Measurements from ENCODE around the gene ADGRG2. TPM values are rescaled to one million over a fixed set of nuclear protein-coding genes. Genes with fewer than 3 reads are reported as not detected.
A peak's percentile ranks its signal among the peaks of the same experiment; 100 is the strongest.

ADGRG2 gene
- total and polyA plus RNA-seq, 2 of the 13 experiments (the other 11 are each of a cell fraction or from before 2014, with no cell fraction given): not detected

DNA sequence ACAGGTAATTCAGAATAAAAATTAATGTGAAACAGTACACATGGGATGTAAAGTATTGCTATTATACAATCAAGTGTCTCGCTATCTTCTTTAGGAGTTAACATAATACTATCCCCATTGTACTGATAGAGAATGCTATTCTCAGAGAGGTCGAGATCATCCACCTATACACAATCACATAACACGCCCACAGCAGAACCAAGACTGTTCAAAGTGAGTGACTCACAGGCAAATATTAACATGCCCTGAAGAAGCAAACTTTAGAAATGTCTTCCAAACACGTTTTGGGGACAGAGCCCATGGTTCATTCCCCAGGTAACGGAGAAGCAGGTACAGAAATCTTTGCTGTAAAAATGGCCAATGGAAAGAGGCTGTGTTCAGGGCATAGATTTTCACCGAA lies 88.2 kb downstream of the ADGRG2 start:
- WGBS (ENCODE audit: low lambda C conversion rate): 53% methylated on average over 6 of the region's 6 CpGs
- Histone ChIP-seq H3K79me2 (ENCODE audit: insufficient read depth, low read length) (no peaks in the 10 kb centered on the region), H3K9ac (ENCODE audit: insufficient read depth, low read depth, low read length) (no peak overlapping the region), H3K4me1 (ENCODE audit: insufficient read depth, low read length) (no peaks in the 10 kb centered on the region), H3K27ac (ENCODE audit: extremely low read length, insufficient read depth, low read length) (no peak overlapping the region), H4K20me1 (ENCODE audit: insufficient read depth, low read length) (no peaks in the 10 kb centered on the region), H3K4me2 (ENCODE audit: low read depth, low read length) (no peak overlapping the region), H2AFZ (ENCODE audit: low read length) (no peak overlapping the region), H3K4me3 (replicated peaks in 1 of 3; ENCODE audit: insufficient read depth in 1 of 3, low read depth in 2 of 3, low read length in 3 of 3) (no peak overlapping the region), H3K9me3 (ENCODE audit: low read length) (no peaks in the 10 kb centered on the region), H3K27me3 (ENCODE audit: control insufficient read depth in 1 of 2, insufficient read depth in 2 of 2, low read length in 2 of 2) (no peaks in the 10 kb centered on the region), H3K36me3 (replicated peaks in 1 of 2; ENCODE audit: control insufficient read depth in 1 of 2, insufficient read depth in 2 of 2, low read length in 2 of 2) (no peaks in the 10 kb centered on the region)
- no peak for ATAC-seq
- ChIA-PET POLR2A (no interaction called here), CTCF (ENCODE audit: low intra/inter-chr PET ratio, low total read pairs) (no interaction called here)
- in situ Hi-C loops (cut with HindIII; ENCODE audit: extremely low pct_ligation_motif_present, low pct_unique_long_range_greater_than_20kb): no loop called here
- no peak for TF ChIP-seq ZMYM2 (CRISPR knock-in tag; IDR thresholded peaks at IDR 0.05)
- intact Hi-C loops (cut with micrococcal nuclease; ENCODE audit: unreplicated experiment): no loop called here
- peak; percentile 53 for FAIRE-seq
- no peak for DNase-seq (ENCODE audit: low spot score)
- no TSS peak for BruUV-seq (replicated peaks)

DNA sequence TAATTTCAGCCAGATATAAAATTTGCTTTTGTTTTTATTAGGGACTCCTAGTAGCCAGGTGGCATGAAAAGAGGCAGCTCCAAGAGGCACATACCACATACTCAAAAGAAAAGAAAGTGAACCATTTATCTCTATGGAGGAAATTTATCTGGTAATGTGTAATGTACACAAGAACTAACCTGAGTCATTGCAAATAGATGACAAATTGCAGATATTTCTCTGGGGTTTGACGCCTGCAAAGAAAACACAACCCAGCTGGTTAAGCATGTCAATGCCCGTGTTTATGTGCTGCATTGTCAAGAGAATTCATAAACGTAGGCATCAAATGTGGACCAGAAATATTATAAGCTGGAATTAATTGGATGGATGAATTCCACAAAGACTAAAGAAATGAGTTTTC lies 91.5 kb downstream of the ADGRG2 start:
- ChIA-PET CTCF (ENCODE audit: low intra/inter-chr PET ratio, low total read pairs) (no interaction called here), POLR2A (no interaction called here)
- no peaks in the 10 kb centered on the region for H3K79me2 ChIP-seq (ENCODE audit: insufficient read depth, low read length)
- H3K27me3 ChIP-seq (ENCODE audit: control insufficient read depth in 1 of 2, insufficient read depth in 2 of 2, low read length in 2 of 2): no peaks in the 10 kb centered on the region
- H3K4me2 ChIP-seq (ENCODE audit: low read depth, low read length): no peak overlapping the region
- H3K9me3 ChIP-seq (ENCODE audit: low read length): no peaks in the 10 kb centered on the region
- H3K4me3 ChIP-seq (replicated peaks in 1 of 3; ENCODE audit: insufficient read depth in 1 of 3, low read depth in 2 of 3, low read length in 3 of 3): no peak overlapping the region
- WGBS (ENCODE audit: low lambda C conversion rate): 47% methylated on average over 3 of the region's 3 CpGs
- no peak overlapping the region for H3K27ac ChIP-seq (ENCODE audit: extremely low read length, insufficient read depth, low read length)
- no peak overlapping the region for H3K9ac ChIP-seq (ENCODE audit: insufficient read depth, low read depth, low read length)
- FAIRE-seq (no peak), DNase-seq (ENCODE audit: low spot score) (no peak), ATAC-seq (no peak)
- no peak overlapping the region for H2AFZ ChIP-seq (ENCODE audit: low read length)
- intact Hi-C loops (cut with micrococcal nuclease; ENCODE audit: unreplicated experiment): no loop called here
- BruUV-seq (replicated peaks): no TSS peak
- no peaks in the 10 kb centered on the region for H3K36me3 ChIP-seq (replicated peaks in 1 of 2; ENCODE audit: control insufficient read depth in 1 of 2, insufficient read depth in 2 of 2, low read length in 2 of 2)
- no peaks in the 10 kb centered on the region for H4K20me1 ChIP-seq (ENCODE audit: insufficient read depth, low read length)
- H3K4me1 ChIP-seq (ENCODE audit: insufficient read depth, low read length): no peaks in the 10 kb centered on the region
- in situ Hi-C loops (cut with HindIII; ENCODE audit: extremely low pct_ligation_motif_present, low pct_unique_long_range_greater_than_20kb): no loop called here
- TF ChIP-seq ZNF136 (CRISPR knock-in tag; IDR thresholded peaks at IDR 0.05; ENCODE audit: low read depth) (no peak), SMAD9 (CRISPR knock-in tag; IDR thresholded peaks at IDR 0.05) (no peak), SNAI1 (CRISPR knock-in tag; IDR thresholded peaks at IDR 0.05; ENCODE audit: borderline replicate concordance) (no peak), ZNF709 (CRISPR knock-in tag; IDR thresholded peaks at IDR 0.05) (no peak), ZNF138 (CRISPR knock-in tag; IDR thresholded peaks at IDR 0.05; ENCODE audit: low read depth) (no peak), YEATS4 (CRISPR knock-in tag; IDR thresholded peaks at IDR 0.05; ENCODE audit: borderline replicate concordance) (no peak), ZNF343 (CRISPR knock-in tag; IDR thresholded peaks at IDR 0.05) (no peak), ZNF20 (CRISPR knock-in tag; IDR thresholded peaks at IDR 0.05) (no peak), ZNF260 (CRISPR knock-in tag; IDR thresholded peaks at IDR 0.05; ENCODE audit: borderline replicate concordance, low read depth) (no peak), FOXA1 (IDR thresholded peaks at IDR 0.05) (no peak), FOXA1 (CRISPR knock-in tag; IDR thresholded peaks at IDR 0.05) (no peak), PHF20 (CRISPR knock-in tag; IDR thresholded peaks at IDR 0.05) (no peak)
- TF ChIP-seq, protein P1, sequence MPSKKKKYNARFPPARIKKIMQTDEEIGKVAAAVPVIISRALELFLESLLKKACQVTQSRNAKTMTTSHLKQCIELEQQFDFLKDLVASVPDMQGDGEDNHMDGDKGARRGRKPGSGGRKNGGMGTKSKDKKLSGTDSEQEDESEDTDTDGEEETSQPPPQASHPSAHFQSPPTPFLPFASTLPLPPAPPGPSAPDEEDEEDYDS (CRISPR knock-in tag; IDR thresholded peaks at IDR 0.05): no peak
- TF ChIP-seq, protein P2, sequence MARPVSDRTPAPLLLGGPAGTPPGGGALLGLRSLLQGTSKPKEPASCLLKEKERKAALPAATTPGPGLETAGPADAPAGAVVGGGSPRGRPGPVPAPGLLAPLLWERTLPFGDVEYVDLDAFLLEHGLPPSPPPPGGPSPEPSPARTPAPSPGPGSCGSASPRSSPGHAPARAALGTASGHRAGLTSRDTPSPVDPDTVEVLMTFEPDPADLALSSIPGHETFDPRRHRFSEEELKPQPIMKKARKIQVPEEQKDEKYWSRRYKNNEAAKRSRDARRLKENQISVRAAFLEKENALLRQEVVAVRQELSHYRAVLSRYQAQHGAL (CRISPR knock-in tag; IDR thresholded peaks at IDR 0.05; ENCODE audit: not compliant biosample characterization): no peak
- TF ChIP-seq, protein P3, sequence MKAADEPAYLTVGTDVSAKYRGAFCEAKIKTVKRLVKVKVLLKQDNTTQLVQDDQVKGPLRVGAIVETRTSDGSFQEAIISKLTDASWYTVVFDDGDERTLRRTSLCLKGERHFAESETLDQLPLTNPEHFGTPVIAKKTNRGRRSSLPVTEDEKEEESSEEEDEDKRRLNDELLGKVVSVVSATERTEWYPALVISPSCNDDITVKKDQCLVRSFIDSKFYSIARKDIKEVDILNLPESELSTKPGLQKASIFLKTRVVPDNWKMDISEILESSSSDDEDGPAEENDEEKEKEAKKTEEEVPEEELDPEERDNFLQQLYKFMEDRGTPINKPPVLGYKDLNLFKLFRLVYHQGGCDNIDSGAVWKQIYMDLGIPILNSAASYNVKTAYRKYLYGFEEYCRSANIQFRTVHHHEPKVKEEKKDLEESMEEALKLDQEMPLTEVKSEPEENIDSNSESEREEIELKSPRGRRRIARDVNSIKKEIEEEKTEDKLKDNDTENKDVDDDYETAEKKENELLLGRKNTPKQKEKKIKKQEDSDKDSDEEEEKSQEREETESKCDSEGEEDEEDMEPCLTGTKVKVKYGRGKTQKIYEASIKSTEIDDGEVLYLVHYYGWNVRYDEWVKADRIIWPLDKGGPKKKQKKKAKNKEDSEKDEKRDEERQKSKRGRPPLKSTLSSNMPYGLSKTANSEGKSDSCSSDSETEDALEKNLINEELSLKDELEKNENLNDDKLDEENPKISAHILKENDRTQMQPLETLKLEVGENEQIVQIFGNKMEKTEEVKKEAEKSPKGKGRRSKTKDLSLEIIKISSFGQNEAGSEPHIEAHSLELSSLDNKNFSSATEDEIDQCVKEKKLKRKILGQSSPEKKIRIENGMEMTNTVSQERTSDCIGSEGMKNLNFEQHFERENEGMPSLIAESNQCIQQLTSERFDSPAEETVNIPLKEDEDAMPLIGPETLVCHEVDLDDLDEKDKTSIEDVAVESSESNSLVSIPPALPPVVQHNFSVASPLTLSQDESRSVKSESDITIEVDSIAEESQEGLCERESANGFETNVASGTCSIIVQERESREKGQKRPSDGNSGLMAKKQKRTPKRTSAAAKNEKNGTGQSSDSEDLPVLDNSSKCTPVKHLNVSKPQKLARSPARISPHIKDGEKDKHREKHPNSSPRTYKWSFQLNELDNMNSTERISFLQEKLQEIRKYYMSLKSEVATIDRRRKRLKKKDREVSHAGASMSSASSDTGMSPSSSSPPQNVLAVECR (CRISPR knock-in tag; IDR thresholded peaks at IDR 0.05; ENCODE audit: borderline replicate concordance): no peak

Measured in HepG2 (cell line).